HuH-7 (cell line): ENCODE data around the gene EVA1A.

Experiments used
- DNase-seq: peaks from one replicate; pipeline ENCODE4 v3.0.0; 2011; ENCODE audit warnings: low spot score

EVA1A gene

DNA sequence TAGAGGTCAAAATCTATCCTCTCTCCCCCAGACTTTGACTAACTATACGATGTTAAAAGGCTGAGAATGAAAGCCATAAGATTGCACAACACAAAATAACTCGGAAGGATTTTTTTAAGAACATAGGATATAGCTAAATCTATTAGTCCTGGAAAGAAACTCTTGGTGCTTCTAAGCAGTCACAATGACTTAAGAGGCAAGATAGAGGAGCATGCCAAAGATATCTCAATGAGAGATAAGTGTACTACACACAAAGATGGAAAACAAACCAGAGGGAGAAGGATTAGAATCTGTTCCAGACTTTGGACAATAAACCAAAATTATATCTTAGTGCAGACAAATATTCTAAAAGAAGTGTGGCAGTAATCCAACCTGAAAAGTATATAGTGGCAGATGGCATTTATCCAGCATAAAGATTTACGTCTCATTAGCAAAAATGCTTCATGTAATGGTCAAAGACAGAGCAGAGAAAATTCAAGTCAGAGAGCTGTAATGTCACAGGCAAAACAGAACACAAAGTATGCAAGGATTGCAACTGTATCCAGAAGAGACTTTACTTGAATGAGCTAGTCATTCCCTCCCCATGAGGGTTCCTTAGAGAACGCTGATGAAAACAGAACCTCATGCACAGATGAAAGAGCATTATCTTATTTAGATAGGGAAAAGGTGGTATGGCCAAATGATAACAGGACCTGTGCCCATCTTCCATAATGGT lies 28.8 kb upstream of the EVA1A start:
- no peak for DNase-seq

- no peak for DNase-seq
Observed at GRCh38 chr2:75587954-75588587, 27.3 kb upstream of the EVA1A start.

- DNase-seq: no peak
Observed at GRCh38 chr2:75586971-75587370, 26.2 kb upstream of the EVA1A start.

DNA sequence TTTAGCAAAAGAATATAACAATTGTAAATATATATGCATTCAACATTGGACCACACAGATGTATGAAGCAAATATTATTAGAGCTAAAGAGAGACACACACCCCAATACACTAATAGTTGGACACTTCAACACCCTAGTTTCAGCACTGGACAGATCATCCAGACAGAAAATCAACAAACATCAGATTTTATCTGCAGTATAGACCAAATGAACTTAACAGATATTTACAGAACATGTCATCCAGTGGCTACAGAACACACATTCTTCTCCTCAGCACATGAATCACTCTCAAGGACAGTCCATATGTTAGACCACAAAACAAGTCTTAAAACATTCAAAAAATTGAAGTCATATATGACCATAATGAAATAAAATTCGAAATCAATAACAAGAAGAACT lies 22.1 kb upstream of the EVA1A start:
- no peak for DNase-seq

- DNase-seq: no peak
Observed at GRCh38 chr2:75580606-75581005, 19.9 kb upstream of the EVA1A start.

DNA sequence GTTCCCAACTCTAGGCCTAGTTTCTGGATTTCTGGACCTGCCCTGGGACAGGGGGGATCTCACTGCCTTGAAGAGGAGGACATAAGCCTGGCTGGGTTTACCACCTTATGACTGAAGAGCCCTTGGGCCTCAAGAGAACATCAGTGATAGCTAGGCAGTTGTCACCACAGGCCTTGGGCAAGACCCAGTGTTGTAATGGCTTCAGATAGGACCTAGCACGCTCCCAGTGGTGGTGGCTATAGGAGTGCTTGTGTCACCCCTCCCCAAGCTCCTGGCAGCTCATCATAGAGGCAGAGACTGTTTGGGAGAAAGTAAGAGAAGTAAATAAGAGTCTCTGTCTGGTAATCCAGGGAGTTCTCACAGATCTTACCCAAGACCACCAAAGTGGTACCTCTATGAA lies 19.4 kb upstream of the EVA1A start:
- no peak for DNase-seq

DNA sequence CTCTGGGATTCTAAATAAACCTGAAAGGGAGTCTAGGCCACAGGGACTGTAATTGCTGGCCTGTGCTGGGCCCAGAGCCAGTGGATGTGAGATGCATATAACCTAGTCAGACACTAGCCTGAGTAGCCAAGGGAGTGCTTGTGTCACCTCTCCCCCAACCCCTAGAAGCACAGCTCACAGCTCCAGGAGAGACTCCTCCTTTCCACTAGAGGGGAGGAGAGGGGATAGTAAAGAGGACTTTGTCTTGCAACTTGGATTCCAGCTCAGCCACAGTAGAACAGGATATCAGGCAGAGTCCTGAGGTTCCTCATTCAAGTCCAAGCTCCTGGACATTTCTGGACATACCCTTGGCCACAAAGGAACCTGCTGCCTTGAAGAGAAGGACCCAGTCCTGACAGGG lies 18.4 kb upstream of the EVA1A start:
- no peak for DNase-seq

DNA sequence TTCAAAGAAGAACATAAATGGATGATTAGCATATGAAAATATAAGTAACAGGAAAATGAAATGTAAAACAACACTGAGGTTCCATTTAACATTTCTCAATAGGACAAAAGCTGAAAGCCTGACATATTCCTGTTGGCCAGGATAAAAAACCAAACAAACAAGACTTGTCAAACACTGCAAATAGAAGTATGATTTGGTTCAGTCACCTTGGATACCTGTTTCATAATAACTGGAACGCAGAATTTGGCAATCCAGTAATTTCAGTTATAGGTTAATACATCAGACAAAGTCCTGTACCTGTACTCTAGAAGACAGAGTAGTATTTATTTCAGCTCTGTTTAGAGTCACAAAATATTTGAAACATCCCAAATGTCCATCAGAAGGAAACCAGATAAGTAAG lies 16.5 kb upstream of the EVA1A start:
- DNase-seq: no peak

GRCh38 chr2:75574106-75574505 lies 13.4 kb upstream of the EVA1A start:
- no peak for DNase-seq

DNA sequence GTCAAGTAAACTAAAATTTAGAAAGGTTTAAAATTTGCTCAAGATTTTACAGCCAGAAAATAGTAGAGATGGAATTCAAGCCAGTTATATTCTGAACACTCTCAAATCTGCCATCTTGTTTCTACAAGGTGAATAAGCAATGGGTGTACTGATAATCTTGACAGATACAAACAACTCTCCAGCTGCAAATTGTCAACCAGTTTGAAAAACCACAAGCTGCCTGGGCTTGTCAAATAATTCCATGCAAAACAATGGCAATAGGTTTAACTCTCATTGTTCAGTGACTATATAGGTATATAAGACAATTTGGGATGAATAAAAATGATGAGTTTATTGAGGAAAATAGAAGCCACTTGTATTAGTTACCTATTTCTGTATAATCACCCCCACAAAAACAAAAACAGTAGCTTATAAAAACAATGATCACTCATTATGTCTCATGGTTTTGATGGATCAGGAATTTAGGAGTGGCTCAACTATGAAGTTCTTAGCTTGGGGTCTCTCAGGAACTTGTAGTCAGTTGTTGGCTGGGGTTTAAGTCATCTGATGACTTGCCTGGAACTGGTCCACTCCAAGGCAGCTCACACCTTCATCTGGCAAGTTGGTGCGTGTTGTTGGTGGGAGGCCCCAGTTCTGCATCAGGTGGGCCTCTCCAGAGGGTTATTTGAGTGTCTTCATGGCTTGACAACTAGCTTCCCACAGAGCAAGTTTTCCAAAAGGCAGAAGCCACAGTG lies 12.6 kb upstream of the EVA1A start:
- DNase-seq: no peak

- no peak for DNase-seq
Observed at GRCh38 chr2:75571730-75572430, 11.1 kb upstream of the EVA1A start.

DNA sequence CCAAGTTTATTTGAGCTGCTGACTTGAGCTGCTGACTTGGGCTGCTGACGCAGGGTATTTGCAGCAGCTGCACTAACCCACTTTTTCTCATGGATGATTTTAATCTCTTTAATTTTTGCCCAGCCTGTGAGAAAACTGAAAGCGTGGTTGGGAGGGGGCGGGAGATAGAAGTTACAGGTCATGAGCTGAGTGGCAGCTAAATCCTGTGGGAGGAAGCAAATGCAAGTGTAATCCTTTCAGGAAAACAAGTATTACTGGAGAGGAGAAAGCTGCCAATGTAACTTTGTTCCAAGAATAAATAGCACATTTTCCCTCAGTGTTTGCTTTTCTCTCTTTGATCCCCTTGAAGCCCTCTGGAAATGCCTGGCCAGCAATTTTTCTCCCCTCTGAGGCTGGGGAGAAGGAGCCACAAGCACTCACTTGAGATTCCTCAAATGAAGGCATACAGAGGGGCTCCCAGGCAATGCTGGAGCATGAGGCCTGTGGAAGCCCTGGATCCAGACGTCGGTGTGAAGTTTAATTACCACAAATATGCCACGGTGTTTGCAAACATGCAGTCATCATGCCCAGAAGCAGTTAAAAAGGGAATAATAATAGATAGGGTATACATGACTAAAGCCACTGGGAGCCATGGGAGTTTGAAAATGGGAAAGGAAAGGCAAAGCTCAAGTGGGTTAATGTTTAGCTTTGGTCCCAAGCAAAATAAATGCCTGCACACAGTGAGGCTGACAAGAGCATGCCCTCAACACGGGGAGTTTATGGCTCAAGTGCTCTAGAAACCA lies 10.4 kb upstream of the EVA1A start:
- DNase-seq: no peak

DNA sequence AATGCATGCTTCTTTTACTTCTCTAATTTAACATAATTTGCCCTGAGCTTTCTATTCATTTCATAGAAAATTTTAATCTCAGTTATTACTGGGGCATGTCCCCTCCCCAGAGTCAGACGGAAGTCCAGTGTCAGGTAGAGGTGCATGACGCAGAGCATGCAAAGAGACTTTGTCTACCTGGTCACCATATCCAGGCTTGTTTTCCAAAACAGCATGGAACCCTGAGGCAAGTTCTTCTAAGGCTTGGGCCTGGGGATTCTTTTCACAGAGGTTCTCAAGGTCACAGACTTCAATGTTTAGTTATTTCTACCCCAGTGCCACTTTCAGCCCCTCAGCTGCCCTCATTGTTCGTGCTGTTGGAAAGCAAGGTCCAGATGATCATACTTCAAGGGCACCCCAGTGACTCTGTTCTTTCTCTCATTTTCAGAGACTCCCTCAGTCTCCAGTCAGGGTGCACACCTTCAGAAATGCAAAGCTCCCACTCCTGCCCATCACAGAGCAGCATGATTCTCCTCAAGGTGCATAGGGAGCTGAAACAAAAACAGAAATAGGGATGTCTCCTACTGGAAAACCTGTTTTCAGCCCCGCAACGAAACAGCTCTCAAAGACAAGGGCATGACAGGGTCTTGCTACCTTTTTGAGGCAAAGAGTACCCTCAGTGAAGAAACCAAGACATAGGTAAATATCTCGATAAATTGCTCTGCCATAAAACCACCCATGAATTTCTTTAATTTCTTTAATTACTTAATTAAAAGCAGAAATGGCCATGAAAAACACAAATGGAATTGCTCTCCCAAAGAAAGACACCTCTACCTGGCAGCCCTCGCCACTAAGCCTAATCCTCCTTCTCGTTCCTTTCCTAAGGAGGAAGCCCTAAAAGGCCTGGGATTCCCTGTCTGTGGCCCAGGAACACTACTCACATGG lies 9.5 kb upstream of the EVA1A start:
- no peak for DNase-seq

GRCh38 chr2:75569546-75569945 lies 8.8 kb upstream of the EVA1A start:
- no peak for DNase-seq

DNA sequence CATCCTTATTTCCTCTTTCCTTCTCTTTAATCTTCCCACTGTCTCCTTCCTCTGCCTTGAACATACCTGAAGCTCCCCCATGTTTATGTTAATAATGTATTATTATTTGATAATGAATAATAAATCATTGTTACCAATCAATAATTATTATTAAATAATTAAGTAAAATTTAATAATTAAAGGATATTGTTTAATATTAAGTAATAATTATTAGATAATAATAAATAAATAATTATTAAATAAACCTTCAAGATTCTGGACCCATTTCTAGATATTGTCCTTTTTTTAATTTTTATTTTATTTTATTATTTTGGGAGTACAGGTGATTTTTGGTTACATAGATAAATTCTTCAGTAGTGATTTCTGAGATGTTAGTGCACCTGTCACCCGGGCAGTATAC lies 7.4 kb upstream of the EVA1A start:
- DNase-seq: no peak

GRCh38 chr2:75565472-75566462 lies 5.0 kb upstream of the EVA1A start:
- DNase-seq: no peak

GRCh38 chr2:75564713-75565359 lies 4.1 kb upstream of the EVA1A start:
- no peak for DNase-seq

DNA sequence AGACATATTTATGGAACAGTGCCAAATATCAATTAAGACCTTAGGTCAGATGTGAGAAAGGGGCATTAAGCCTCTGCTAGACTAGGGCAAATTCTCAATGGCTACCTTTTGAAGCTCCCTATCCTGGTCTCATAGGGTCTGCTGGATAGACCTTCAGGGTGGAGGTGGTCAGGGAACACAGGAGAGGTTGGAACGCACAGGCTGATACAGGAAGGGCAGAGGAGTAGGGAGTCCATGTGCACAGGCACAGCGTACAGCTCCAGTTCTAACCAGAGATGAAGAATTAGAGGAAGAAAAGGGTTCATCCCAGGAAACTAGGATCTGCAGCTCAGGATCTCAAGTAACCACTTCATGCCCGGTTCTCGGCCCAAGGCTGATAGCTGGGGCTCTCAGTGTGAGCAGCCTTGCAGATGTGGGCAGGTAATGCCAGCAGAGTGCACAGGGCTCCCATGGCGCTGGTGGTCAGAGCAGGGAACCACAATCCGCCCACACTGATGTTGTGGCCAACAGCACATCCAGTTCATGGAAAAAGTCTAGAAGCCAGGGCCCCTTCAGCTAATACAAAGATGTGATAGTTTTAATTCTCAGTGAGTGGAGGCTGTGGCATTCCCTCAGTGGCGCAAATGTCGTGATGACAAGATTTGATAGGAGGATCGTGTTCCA lies 3.4 kb upstream of the EVA1A start:
- no peak for DNase-seq

GRCh38 chr2:75563591-75563990 lies 2.9 kb upstream of the EVA1A start:
- no peak for DNase-seq
